ENCODE data around the gene RCN2.

Gene RCN2

DNA sequence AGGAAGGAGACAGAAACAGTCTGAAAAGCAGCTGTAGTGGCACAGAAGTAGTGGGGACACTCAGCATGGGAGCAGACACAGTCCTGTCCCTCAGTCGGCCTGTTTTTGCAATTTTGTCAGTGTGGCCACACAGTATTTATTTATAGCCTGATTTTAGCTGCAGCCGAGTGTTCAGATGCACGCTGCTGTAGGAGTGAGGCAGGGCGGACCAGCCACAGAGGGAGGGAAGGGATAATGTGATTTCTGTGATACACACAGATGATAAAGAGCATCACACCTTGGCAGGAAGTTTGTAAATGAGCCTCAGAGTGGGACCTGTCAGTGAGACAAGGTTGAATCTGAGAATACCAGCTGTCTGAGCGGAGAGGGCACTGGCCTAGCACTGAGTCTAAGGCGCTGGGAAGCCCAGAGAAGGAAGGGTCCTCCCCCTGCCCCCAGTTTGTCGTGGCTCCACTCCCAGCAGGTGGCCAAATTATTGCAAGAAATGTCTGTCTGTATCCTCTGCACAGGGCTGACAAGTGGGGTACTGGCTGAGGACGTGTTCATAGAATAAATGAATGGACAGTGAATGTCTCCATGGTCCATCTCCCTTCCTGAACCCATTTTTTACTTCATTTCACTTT lies 67.2 kb downstream of the RCN2 start:
- TF ChIP-seq REST (IDR thresholded peaks at IDR 0.05; ENCODE audit: insufficient replicate concordance, low read depth), result no peak
- TF ChIP-seq POLR2AphosphoS5 (IDR thresholded peaks at IDR 0.05; ENCODE audit: low read depth), result no peak
- no peak for TF ChIP-seq SPI1 (IDR thresholded peaks at IDR 0.05; ENCODE audit: borderline replicate concordance, low read depth)
- TF ChIP-seq GABPA (IDR thresholded peaks at IDR 0.05; ENCODE audit: low read depth), result no peak
- TF ChIP-seq CTCF (IDR thresholded peaks at IDR 0.05; ENCODE audit: insufficient read depth, low read length), result no peak
- no peak for DNase-seq (ENCODE audit: low read depth in 1 of 2, low spot score in 1 of 2)
- Histone ChIP-seq H3K4me3 (replicated peaks; ENCODE audit: insufficient read depth, low read length) (peak overlapping the region; percentile 1), H3K27me3 (ENCODE audit: insufficient read depth, poor library complexity, severe bottlenecking) (no peaks in the 10 kb centered on the region), H3K27ac (replicated peaks) (no peak overlapping the region)

- Histone ChIP-seq H3K27ac (replicated peaks) (no peak overlapping the region), H3K4me3 (replicated peaks; ENCODE audit: insufficient read depth, low read length) (no peak overlapping the region), H3K27me3 (ENCODE audit: insufficient read depth, poor library complexity, severe bottlenecking) (no peaks in the 10 kb centered on the region)
- no peak for DNase-seq (ENCODE audit: low read depth in 1 of 2, low spot score in 1 of 2)
- TF ChIP-seq CTCF (IDR thresholded peaks at IDR 0.05; ENCODE audit: insufficient read depth, low read length) (no peak), SPI1 (IDR thresholded peaks at IDR 0.05; ENCODE audit: borderline replicate concordance, low read depth) (no peak), GABPA (IDR thresholded peaks at IDR 0.05; ENCODE audit: low read depth) (no peak), POLR2AphosphoS5 (IDR thresholded peaks at IDR 0.05; ENCODE audit: low read depth) (no peak), REST (IDR thresholded peaks at IDR 0.05; ENCODE audit: insufficient replicate concordance, low read depth) (no peak)
Observed at GRCh38 chr15:76999996-77000395, 68.4 kb downstream of the RCN2 start.

- TF ChIP-seq SPI1 (IDR thresholded peaks at IDR 0.05; ENCODE audit: borderline replicate concordance, low read depth), result no peak
- TF ChIP-seq CTCF (IDR thresholded peaks at IDR 0.05; ENCODE audit: insufficient read depth, low read length), result no peak
- no peak for TF ChIP-seq GABPA (IDR thresholded peaks at IDR 0.05; ENCODE audit: low read depth)
- no peak for TF ChIP-seq REST (IDR thresholded peaks at IDR 0.05; ENCODE audit: insufficient replicate concordance, low read depth)
- TF ChIP-seq POLR2AphosphoS5 (IDR thresholded peaks at IDR 0.05; ENCODE audit: low read depth), result no peak
- no peak overlapping the region for H3K4me3 ChIP-seq (replicated peaks; ENCODE audit: insufficient read depth, low read length)
Observed at GRCh38 chr15:77001351-77001750, 69.8 kb downstream of the RCN2 start.

More at GRCh38 chr15:77001351-77001750, 69.8 kb downstream of the RCN2 start:
- Histone ChIP-seq H3K27me3 (ENCODE audit: insufficient read depth, poor library complexity, severe bottlenecking) (no peaks in the 10 kb centered on the region), H3K27ac (replicated peaks) (peak overlapping the region; percentile 83)
- no peak for DNase-seq (ENCODE audit: low read depth in 1 of 2, low spot score in 1 of 2)

Data from HL-60 (cell line).